NCI-H1048 (cell line): Measurements from ENCODE around the gene MRPL28.
"Not testable (repeated sequence)": the region's sequence is repeated elsewhere in the genome, so short reads cannot be mapped to it uniquely, and the experiment has no call there.

ENCODE experiments used
- DNase-seq: peaks from one replicate; lab custom pipeline; 2025; lab: John Stamatoyannopoulos, UW

Gene MRPL28

GRCh38 chr16:389352-389751 lies 19.0 kb upstream of the MRPL28 start:
- DNase-seq, result no peak

GRCh38 chr16:387761-388666 lies 17.7 kb upstream of the MRPL28 start:
- DNase-seq, result not testable (repeated sequence)

DNA sequence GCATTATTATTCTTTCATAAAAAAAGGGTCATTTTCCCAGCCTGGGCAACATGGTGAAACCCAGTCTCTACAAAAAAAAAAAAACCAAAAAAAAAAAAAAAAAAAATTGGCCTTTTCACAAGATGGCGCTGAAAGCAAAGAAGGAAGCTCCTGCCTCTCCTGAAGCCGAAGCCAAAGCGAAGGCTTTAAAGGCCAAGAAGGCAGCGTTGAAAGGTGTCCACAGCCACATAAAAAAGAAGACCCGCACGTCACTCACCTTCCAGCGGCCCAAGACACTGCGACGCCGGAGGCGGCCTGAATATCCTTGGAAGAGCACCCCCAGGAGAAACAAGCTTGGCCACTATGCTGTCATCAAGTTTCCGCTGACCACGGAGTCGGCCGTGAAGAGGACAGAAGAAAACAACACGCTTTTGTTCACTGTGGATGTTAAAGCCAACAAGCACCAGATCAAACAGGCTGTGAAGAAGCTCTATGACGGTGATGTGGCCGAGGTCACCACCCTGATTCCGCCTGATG lies 16.4 kb upstream of the MRPL28 start:
- no peak for DNase-seq

DNA sequence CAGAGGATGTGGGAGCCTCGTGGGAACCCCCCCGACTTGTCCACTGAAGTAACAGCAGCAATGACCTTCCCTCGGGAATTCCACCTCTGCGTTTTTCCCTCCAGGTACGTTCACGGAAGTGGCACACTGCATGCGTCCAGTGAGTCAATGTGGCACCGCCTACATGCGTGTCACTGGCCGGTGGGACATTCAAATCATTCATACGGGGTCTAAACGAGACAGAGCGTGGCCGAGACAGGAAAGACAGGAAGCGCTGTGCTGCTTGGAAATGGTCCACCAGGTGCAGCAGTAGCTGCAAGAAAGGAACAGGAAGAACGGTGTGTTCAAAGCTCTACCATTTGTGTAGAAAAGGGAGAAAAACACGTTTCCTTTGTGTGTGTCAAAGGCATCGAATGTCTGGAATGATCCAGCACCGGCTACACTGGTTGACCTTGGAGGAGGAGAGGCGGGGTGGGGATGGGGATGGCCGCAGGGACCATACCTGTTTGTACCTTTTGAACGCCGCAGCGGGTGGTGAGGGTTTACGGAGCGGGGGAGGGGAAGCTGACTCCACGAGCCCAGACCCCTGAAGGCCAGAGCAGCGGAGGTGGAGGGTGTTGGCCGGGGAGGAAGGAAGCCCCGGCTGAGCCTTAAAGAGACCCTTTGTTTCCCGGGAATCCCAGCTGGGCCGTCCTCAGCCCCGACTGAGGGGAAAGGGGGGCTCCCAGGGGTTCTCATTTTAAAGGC lies 13.2 kb upstream of the MRPL28 start:
- no peak for DNase-seq

DNA sequence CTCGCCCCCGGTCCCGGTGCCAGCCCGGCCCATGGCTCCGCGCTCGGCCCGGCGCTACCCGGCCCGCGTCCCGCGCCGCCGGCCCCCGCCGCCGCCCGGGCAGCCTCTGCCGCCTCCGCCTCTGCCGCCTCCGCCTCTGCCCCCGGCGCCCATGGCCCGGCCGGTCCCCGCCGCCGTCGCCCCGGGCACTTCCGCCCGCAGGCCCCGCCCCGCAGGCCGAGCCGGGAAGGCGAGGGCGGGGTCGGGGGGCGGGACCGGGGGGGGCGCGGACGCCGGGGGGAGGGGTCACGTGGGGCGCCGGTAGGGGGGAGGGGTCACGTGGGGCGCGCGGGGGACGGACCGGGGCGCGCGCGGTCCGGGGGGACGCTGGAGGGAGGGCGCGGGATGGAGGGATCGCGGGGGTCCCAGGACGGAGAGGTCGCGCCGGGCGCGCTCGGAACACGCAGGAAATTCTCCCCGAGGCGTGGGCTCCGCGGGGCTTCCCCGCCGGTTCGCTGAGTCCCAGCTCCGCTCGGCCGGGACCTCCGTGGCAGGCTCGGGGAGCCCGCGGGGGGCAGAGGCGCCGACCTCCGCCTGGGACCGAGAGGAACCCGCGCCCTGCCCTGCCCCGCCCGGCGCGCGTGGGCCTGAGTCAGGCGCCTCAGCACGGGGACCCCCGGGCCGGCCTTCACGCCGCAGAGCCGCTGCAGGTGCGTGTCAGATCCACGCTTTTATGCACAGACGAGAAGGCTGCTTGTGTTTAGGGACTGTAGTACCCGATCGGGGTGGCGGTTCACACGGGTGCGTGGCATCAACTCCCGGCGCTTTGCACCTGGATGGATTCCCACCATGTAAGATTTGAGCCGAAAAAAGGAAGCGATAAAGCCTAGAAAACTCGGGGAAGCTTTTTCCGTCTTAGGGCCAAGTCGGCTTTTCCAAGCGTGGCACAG lies 11.7 kb upstream of the MRPL28 start, which contains the start of gene PGAP6:
Gene PGAP6 (minus strand): TSS at position 190 of the 929 bp plus-strand sequence. CDS start 157 bp downstream, at position 33.
- DNase-seq, result no peak

GRCh38 chr16:381012-381788 lies 10.9 kb upstream of the MRPL28 start:
- DNase-seq, result no peak

- no peak for DNase-seq
Observed at GRCh38 chr16:380762-381011, 10.3 kb upstream of the MRPL28 start.

- DNase-seq, result no peak
Observed at GRCh38 chr16:379961-380761, 9.8 kb upstream of the MRPL28 start.

DNA sequence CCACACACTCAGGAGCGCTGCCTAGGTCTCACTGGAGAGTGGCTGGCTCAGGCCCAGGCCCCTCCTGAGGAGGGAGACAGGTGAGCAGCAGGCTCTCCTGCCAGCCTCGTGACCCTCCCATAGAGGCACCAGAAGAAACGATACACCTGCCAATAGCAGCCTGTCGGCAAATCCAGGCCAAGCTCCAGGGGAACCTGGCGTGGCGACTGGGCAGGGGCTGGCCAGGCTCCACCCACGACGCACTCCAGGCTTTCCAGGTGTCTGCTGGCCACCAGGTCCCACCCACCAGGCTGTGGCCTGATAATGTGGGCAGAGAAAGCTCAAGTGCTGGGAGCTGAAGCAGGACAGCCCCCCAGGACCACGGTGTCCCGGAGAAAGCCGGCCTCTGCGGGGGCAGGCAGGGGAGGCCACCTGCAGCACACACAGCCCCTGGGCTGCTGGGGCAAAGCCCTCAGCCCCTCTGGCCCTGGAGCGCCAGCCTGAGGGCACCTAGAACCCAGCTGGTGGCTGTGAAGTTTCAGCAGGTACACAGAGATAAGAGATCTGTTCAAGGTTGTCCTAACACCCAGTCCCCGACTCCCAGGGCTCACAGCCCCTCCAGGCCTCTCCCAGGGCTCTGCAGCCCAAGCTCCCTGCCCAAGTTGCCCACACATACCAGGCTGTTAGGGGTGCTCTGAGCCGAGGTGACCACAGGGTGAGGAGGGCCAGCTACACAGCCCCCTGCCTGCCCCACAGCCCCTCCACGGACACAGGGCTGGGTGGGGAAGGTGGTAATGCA lies 9.0 kb upstream of the MRPL28 start:
- no peak for DNase-seq

- no peak for DNase-seq
Observed at GRCh38 chr16:378821-379182, 8.5 kb upstream of the MRPL28 start.

DNA sequence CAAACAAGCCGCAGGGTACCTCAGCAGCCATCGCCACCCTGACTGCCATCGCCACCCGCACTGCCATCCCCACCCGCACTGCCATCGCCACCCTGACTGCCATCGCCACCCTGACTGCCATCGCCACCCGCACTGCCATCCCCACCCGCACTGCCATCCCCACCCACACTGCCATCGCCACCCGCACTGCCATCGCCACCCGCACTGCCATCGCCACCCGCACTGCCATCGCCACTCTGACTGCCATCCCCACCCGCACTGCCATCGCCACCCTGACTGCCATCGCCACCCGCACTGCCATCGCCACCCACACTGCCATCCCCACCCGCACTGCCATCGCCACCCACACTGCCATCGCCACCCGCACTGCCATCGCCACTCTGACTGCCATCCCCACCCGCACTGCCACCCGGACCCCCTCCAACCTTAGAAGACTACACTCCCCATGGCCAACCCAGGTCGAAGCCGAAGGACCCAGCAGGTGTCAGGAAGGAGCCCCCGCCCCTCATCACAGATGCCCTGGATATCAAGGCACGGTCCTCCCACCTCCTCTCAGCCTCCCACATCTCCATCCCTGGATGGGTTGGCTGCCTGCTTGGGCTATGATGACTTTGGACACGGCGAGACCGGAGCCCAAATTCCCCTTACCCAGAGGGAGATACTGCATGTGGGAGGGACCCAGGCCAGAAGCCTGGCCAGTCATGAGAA lies 7.9 kb upstream of the MRPL28 start:
- not testable (repeated sequence) for DNase-seq

- DNase-seq, result no peak
Observed at GRCh38 chr16:377419-377951, 7.1 kb upstream of the MRPL28 start.

DNA sequence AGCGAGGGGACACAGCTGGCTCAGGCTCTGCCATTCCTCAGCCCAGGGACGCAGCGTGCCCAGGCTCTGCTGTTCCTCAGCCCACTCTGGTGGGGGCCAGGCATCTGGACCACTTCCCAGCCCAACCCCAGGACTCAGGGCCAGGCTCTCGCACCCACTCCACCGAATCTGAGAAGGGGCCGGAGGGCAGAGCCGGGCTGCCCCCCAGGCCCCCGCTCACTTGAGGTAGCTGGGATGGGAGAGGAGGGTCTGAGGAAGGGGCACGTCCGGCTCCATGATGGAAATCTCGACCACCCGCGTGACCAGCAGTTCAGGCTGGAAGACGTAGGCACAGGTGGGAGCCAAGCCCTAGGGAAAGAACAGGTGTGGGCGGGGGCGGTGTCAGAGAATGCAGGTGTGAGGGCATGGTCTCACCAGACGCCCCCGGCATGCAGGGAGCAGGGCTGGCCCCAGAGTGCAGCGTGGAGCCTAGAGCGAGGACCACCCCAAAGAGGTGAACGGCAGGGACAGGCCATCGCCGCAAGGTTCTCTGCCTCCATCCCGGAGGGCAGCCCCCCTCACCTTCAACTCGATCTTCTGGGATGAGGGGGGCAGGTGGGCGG lies 6.6 kb upstream of the MRPL28 start:
- no peak for DNase-seq

- DNase-seq, result no peak
Observed at GRCh38 chr16:375927-376816, 5.8 kb upstream of the MRPL28 start.

DNA sequence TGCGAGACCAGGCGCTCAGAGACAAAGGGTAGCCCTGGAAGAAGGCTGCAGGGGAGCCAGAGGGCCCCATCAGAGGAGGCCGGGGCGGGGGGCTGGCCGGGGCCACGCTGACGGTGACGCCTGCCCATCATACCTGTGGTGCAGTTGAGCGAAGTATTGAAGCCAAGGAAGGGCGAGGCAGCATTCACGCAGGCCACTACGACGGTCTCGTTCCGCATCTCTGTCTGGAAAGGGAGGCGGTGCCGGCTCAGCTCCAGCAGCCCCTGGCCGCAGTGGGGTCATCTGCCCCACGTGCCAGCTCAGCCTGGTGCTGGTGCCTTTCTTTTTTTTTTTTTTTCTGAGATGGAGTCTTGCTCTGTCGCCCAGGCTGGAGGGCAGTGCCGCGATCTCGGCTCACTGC lies 4.9 kb upstream of the MRPL28 start:
- no peak for DNase-seq

- no peak for DNase-seq
Observed at GRCh38 chr16:374616-374926, 4.2 kb upstream of the MRPL28 start.

DNA sequence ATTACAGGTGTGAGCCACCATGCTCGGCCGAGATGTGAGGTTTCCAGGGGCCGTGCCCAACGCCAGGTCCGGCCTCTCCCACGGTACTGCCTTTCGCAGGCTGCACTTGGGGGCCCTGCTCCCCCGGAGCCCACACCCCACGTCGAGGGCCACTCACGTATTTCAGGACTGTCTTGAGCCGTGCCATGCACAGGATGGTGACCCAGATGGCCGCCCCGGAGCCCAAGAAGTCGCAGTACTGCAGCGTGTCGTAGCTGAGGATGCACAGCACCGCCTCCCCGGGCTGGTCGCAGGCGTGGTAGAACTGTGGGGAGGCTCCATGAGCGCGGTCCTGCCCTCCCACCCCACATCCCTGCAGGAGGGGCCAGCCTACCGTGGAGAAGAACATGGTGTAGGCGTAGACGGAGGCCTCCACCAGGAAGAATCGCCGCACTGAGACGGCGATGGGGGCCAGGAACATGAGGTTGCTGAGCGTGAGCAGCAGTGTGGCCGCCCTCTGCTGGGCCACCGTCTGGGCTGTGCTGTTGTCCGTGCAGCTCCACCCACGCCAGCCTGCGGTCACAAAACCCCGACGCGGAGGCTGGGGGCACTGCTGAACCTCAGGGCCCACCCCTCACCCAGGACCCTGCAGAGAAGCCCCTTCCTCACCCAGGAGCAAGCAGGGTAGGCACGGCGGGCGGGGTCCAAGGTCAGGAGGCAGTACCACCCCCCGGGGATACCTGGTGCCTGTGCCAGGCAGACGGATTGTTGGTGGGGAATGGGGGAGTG lies 3.7 kb upstream of the MRPL28 start:
- DNase-seq, result no peak
